ENCODE measurements around the gene PGD. TPM values are rescaled to one million over a fixed set of nuclear protein-coding genes. Genes with fewer than 3 reads are reported as not detected.

Gene PGD
- total RNA-seq, 1 donor from 2014 or later: 99.9 TPM

DNA sequence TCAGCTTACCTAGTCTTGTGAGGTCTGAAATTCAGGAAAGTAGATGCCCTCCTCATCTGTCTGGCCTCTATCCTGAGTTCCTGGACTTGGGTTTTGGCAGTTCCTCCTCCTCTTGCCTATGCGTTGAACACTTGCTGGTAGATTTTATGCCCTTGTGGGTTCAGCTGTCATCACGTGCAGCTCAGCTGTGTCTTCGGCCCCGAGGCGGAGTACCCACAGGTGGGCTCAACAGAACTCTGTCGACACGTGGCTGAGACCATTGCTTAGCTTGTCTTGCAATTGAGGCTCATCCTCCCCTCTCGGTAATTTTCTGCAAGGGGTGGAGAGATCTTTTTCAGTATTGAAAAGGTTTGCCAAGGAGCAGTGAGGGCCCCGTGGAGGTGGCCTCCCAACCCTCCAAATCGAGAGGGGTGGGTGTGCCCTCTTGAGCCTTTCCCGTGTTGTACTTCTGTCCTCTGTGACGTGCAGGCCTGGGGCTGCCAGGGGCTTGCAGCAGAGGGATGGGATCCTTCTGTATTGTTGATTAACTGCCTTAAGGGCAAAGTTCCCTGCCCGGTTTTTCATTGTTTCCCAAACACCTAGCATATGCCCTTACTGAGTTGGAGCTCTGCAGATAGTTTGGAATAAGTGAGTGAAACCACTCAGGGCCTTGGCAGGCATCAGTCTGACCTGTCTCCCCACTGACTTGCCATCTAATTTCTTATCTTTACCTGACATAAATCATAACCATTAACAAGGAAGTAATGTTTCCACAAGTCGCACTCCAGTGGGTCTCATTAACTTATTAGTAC is 34.2 kb downstream of the PGD start:
- intact Hi-C loops (cut with micrococcal nuclease): loop anchor here (5.0 kb wide), 1 partner anchor 79 kb away; no protein-coding TSS in a partner anchor

DNA sequence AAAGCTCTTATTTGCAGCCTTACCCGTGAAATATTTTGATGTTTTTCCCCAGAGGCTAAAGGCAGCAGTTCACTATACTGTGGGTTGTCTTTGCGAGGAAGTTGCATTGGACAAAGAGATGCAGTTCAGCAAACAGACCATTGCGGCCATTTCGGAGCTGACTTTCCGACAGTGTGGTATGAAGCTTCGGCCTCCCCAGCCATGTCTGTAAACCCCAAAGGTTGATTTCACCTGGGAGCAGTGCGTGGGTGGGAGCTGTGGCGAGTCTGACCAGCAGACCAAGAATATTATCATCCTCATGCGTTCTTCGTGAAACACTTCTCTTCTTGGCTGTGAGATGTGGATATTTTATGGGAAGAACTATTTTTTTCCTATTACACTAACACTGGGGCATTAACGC is 34.9 kb downstream of the PGD start:
- intact Hi-C loops (cut with micrococcal nuclease): loop anchor here (5.0 kb wide), 1 partner anchor 79 kb away; no protein-coding TSS in a partner anchor

DNA sequence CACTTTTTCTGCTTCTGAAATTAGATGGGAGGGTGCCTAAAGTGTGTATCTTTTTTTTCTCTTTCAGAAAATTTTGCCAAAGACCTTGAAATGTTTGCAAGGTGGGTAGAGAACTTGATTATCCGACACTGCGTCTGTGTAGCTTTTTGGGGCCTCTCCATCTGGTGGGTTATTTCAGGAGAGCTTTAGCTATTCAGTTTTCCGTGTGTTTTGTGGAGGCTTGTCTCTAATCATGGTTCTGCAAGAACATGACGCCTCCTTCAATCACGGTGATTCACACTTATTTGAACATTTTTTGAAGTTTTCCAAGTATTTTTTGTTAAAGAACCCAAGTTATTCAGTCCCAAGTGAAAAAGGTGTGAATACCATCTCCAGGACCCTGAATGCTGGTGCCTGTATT is 35.7 kb downstream of the PGD start:
- intact Hi-C loops (cut with micrococcal nuclease): loop anchor here (5.0 kb wide), 1 partner anchor 78 kb away; no protein-coding TSS in a partner anchor

DNA sequence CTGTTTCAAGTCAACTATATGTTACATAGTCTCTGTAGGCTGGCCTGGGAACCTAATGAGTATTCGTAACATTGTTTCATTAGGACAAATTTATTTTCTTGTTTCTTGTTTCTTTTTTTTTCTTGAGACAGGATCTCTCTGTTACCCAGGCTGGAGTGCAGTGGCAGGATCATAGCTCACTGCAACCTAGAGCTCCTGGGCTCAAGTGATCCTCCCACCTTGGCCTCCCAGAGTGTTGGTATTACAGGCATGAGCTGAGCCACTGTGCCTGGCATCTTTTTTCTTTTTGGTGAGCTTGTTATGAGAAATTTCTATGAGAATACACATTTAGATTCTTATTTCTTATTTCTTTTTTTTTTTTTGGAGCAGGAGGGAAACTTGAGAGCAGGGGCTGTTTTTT is 38.2 kb downstream of the PGD start:
- intact Hi-C loops (cut with micrococcal nuclease): no loop called here

DNA sequence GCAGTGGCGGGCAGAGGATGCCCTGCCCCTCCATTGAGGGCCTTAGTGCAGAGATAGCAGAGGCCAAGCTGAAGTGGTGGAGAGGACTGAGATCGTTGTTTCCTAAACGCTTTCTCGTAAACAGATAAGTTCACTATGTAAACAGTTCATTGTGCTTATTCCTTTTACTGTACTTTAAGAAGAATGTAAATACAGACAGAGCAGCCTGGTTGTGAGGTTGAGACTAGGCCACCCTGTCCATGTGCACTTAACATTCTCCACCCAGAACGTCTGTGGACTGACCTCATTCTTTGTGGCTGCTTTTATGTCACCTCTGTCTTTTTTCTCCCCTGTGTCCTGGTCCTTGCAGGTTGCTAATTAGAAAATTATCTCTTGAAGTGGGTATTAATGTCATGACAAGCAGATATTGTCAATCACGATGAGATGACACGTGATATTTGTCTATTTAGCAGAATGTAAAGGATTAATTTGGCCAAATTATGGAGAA is 39.9 kb downstream of the PGD start:
- intact Hi-C loops (cut with micrococcal nuclease): no loop called here

DNA sequence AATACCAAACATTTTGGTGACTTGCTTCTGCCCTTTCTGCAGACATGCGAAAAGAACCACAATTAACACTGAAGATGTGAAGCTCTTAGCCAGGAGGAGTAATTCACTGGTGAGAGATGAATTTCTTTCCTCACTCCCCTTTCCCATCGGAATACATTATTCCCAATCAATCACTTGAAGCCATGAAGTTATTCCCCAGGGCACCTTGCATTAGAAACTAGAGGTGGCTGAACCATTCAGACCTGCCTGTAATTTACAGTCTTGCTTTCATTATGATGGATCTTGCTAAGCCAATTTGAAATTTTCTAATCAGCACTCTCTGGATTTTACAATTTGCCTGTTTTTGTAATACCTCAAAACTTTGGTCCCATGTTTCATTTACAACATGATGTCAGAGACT is 41.4 kb downstream of the PGD start:
- intact Hi-C loops (cut with micrococcal nuclease): no loop called here

DNA sequence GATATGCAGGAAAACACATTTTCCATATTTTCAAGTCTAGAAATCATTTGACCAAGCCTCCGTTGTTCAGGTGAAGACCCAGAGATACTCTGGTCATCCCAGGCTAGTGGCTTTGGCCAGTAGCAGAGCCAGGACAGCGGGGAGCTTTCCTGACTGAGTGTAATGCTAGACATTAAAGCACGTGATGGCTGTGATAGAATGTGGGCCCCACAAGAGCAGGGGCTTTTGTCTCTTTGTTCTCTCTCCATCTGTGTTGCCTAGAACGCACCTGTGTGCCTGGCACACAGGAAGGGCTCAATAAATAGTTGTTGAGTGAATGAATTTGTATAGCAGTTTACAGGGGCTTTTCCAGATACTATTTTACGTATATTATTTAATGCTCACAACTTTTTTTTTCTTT is 41.9 kb downstream of the PGD start:
- intact Hi-C loops (cut with micrococcal nuclease): no loop called here

DNA sequence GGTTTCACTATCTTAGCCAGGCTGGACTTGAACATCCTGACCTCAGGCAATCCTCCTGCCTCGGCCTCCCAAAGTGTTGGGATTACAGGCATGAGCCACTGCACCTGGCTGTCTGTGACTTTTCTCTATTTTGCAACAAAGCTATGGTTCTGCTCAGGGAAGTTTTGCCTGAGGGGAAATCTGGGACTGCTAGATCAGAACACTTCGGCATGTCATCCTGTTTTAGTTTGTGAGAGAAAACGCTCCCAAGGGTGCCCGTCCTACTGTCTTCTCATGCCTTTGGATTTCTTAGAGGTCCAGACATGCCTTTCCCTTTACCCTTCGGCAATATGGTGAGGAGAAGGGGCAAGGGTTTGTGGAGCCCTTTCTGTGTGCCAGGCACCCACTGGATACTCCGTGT is 45.4 kb downstream of the PGD start:
- intact Hi-C loops (cut with micrococcal nuclease): no loop called here

DNA sequence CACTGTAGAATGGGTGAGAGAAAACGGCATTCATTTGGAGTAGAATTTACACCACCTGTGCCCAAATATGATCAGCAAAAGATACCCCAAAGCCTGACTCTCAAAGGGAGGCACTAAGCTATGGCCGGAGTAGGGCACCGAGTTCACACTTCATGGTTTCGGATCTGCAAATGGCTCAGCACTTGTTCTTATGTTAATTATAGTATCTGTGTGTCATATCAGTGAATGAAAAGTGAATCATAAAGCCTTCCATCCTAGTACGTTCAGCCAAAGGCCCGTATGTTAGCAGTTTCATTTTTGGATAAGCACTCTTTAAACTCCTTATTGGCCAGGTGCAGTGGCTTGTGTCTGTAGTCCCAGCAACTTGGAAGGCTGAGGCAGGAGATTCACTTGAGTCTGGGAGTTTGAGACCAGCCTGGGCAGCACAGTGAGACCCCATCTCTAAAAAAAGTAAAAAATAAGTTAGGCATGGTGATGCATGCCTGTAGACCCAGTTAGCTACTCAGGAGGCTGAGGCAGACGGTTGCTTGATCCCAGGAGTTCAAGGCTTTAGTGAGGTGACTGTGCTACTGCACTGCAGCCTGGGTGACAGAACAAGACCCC is 46.0 kb downstream of the PGD start:
- intact Hi-C loops (cut with micrococcal nuclease): no loop called here

DNA sequence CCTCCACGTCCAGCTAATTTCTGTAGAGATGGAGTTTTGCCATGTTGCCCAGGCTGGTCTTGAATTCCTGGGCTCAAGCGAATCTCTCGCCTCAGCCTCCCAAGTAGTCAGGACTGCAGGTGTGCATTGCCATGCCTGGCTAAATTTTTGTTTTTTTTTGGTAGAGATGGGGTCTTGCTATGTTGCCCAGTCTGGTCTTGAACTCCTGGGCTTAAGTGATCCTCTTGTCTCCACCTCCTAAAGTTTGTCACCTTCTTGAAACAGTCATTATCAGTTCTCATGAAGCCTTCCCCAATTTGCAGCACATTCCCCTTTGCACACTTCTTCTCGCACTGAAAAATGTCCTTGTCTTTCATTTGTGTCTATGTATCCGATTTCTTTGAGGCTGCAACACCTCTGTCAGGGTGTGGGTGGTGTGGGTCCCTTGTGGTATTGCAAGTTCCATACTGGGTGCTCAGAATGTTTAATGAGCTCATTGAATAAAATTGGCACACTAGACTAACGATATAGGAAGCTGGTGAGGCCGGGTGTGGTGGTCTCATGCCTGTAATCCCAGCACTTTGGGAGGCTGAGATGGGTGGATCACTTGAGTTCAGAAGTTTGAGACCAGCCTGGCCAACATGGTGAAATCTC is 48.0 kb downstream of the PGD start:
- intact Hi-C loops (cut with micrococcal nuclease): no loop called here

DNA sequence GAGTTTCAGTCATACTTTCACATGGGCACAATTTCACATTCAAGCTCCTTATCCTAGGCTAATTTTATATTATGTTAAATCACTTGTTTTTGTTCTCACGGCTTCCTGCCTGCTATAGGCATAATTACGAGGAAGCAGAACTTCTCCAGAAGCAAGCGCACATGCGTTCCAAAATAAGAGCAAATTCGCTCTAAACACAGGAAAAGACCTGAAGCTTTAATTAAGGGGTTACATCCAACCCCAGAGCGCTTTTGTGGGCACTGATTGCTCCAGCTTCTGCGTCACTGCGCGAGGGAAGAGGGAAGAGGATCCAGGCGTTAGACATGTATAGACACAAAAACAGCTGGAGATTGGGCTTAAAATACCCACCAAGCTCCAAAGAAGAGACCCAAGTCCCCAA is 50.9 kb downstream of the PGD start, which contains the start of gene CORT:
Gene CORT (plus strand): TSS at position 281 of the 400 bp plus-strand sequence. CDS start 193 bp downstream, outside the sequence.
- intact Hi-C loops (cut with micrococcal nuclease): no loop called here

DNA sequence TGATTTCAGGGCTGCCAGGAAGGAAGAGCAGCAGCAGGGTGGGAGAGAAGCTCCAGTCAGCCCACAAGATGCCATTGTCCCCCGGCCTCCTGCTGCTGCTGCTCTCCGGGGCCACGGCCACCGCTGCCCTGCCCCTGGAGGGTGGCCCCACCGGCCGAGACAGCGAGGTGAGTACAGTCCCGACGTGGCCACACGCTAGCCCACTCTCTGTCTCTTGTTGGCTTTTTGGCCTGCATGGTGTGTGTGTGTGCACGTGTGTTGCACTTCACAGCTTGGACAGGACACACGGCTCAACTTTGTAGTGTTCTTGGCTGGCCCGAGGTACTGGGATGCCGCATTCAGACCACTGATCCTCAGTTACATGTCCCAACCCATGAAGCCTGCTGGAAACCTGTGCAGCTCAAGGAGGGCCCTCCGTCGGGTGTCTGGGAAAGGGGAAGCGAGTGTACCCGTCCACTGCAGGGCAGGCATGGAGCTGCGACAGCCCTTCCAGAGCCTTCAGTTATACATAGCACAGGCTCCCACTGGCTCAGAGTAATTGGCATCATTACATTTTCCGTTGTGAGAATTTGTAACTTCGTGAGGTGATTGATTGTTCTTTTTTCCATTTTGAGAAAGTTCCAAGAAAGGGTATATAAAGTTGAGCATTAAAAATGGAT is 51.4 kb downstream of the PGD start:
- intact Hi-C loops (cut with micrococcal nuclease): no loop called here

DNA sequence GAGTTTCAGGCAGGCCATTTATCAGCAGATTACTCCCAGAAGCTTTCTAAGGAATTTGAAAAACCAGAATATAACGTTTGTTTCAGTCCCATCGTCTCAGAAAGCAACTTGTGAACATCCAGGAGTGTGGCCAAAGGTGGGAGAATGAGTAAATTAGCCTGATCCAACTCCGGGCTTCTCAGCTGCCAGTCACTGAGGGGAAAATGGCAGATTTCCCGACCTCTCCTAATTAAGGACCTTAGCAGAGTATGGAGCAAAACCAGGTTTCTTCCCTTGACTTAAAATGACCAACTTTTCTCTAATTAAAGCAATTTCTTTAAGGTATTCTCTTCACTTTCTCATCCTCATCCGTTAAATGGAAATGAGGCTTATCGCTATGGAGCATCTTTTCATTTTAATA is 52.0 kb downstream of the PGD start:
- intact Hi-C loops (cut with micrococcal nuclease): no loop called here

DNA sequence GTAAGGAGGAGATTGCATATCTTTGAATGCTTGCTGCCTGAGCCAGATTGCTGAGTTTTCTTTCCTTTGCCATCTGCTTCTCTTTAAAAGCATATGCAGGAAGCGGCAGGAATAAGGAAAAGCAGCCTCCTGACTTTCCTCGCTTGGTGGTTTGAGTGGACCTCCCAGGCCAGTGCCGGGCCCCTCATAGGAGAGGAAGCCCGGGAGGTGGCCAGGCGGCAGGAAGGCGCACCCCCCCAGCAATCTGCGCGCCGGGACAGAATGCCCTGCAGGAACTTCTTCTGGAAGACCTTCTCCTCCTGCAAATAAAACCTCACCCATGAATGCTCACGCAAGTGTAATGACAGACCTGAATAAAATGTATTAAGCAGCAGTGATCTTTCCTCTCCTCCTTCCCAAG is 52.4 kb downstream of the PGD start:
- intact Hi-C loops (cut with micrococcal nuclease): no loop called here

DNA sequence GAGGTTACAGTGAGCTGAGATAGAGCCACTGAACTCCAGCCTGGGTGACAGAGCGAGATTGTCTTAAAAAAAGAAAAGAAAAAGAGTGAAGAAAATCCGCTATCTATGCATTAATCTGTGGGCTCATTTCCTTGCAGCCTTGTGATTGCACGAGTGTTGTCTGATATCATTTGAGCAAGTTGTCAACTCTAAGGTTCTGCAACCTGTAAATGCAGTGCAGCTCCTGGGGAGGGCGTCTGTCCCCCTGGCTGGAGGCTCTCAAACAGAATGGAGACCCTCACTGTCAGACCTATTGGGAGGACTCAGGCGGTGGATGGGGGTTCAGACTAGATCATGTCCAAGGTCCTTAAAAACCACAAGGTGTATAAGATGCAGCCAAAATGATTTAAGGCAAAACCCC is 57.2 kb downstream of the PGD start:
- intact Hi-C loops (cut with micrococcal nuclease): loop anchor here (2.0 kb wide), 1 partner anchor 25 kb away; the partner anchor contains the start of gene CENPS

DNA sequence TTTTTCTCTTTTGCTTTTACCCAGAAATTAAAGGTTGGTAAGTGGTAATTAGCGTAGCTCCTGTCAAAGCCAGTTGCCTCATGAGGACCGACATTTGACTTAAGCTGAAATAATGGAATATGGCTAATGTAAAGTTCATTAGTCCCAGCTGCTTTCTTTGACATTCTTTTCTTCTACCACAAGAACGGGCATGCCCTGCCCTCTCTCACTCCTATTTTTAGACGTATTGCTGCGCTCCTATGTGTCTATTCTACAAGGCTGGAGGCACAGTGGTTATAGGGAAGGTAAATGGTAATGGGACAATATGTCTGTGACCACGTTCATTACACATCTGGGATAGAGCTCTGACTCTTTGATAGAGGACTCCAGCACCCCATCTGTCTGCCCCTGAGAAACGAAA is 57.8 kb downstream of the PGD start:
- intact Hi-C loops (cut with micrococcal nuclease): loop anchor here (2.0 kb wide), 1 partner anchor 26 kb away; the partner anchor contains the start of gene CENPS

DNA sequence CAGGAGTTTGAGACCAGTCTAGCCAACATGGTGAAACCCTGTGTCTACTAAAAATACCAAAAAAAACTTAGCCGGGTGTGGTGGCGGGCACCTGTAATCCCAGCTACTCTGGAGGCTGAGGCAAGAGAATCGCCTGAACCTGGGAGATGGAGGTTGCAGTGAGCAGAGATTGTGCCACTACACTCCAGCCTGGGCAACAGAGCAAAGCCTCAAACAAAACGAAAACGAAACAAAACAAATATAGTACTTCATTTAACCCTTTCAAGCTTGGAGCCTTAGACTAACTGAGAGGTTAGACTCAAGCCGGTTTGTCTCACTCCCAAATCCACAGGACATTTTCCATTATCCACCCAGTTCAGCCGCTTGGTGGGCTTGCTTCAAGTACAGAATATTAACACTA is 58.6 kb downstream of the PGD start:
- intact Hi-C loops (cut with micrococcal nuclease): loop anchor here (2.0 kb wide), 1 partner anchor 27 kb away; the partner anchor contains the start of gene CENPS

DNA sequence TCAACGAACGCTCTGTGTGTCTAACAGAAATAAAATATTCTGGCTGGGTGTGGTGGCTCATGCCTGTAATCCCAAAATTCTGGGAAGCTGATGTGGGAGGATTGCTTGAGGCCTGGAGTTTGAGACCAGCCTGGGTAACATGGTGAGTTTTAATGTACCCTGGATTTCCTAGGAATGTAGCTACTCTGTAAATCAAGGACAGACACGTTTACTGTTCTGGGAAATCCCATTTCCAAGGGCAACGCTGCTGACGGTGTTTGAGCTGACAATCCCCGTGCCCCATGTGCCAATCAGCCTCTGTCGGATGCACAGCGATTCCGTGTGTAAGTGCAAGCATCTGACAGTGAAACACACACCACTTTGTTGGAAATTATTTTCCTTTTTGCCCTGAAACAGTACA is 59.0 kb downstream of the PGD start:
- intact Hi-C loops (cut with micrococcal nuclease): loop anchor here (2.0 kb wide), 1 partner anchor 27 kb away; the partner anchor contains the start of gene CENPS

DNA sequence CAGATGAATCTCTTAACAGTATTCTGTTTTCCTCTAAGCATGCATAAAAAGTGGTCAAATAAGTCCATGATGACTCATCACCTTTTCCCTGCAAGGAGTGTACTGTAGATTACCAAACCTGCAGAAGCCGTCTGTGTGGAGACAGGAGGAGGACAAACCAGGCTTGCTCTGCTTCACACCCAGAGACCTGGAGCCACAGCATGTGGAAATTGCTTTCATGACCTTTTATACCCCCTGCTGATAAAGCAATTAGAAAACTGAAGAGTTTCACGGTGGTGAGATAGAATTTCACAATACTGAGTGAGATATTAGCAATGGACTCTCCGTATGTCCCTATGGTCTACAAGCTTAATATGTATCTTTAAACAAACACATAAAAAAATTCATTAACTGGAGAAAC is 60.3 kb downstream of the PGD start:
- intact Hi-C loops (cut with micrococcal nuclease): no loop called here

DNA sequence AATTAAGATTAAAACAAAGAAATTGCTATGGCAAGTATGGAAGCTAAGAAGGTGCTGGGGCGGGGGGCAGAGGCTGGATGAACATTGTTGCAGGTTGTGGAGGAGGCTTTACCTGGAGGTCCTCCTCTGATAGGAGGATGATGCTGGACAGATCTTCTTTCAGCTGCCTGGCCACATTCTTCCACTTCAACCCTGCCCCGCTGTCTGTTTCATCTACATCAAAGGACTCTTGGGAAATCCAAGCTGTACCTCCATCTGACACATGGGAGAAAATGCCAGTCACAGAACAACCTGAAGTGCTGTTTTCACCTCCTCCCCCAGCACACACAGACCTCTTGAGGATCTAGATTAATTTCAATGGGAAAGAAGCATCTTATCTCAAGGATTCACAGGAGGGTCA is 68.2 kb downstream of the PGD start:
- intact Hi-C loops (cut with micrococcal nuclease): no loop called here

DNA sequence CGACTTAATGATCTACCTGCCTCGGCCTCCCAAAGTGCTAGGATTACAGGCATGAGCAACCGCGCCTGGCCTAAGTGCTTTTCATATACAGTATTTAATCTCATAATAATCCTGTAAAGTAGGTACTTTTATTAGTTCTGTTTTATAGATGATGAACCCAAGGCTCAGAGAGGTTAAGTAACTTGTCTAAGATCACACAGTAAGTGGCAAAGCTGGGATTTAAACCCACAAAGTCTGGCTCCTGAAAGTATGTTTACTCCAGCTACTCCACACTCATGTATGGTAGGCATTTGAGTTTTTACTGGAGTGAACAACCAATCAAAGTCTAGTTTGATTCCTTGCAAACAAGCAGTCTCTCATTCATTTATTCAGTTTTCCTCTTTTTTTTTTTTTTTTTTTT is 71.2 kb downstream of the PGD start:
- intact Hi-C loops (cut with micrococcal nuclease): loop anchor here (5.0 kb wide), 1 partner anchor 528 kb away; the partner anchor contains the start of genes LZIC and NMNAT1

All from T-helper 1 cell treated with Interleukin-12 subunit alpha and Interleukin-12 subunit beta and Interleukin-4 antibody, amounts not matched to agents 30 ng/mL and 1 ng/mL, for 36 hours (primary cell).